Neuronal stem cell (in vitro differentiated cells): ENCODE results near the gene SCAMP5.

Experiments used
- DNase-seq: peaks from one replicate; pipeline ENCODE4 v3.0.0-alpha.2; 2013; ENCODE audit warnings: low spot score
- H2AFZ ChIP-seq: one replicate; pipeline ENCODE4 v1.6.1; 2013; ENCODE audit warnings: mild to moderate bottlenecking, low read length, inconsistent platforms
- H2AK5ac ChIP-seq: 2 replicates; pipeline ENCODE4 v1.6.1; 2013; ENCODE audit warnings: low read depth, mild to moderate bottlenecking, inconsistent platforms, low read length, moderate library complexity, mixed read lengths
- H2BK120ac ChIP-seq: 2 replicates; pipeline ENCODE4 v1.6.1; 2013; ENCODE audit warnings: low read depth, mild to moderate bottlenecking, inconsistent platforms, low read length, moderate library complexity, mixed read lengths
- H2BK12ac ChIP-seq: one replicate; pipeline ENCODE4 v1.6.1; 2013; ENCODE audit warnings: low read length, inconsistent platforms
- H2BK15ac ChIP-seq: 2 replicates; pipeline ENCODE4 v1.6.1; 2013; ENCODE audit warnings: mild to moderate bottlenecking, low read length, inconsistent platforms, mixed read lengths
- H2BK5ac ChIP-seq: one replicate; pipeline ENCODE4 v1.6.1; 2013; ENCODE audit warnings: inconsistent platforms, mild to moderate bottlenecking, low read length, moderate library complexity
- H3K14ac ChIP-seq: one replicate; pipeline ENCODE4 v1.6.1; 2013; ENCODE audit warnings: low read length, inconsistent platforms
- H3K18ac ChIP-seq: 2 replicates; pipeline ENCODE4 v1.6.1; 2013; ENCODE audit warnings: low read length, inconsistent platforms
- H3K23ac ChIP-seq: 2 replicates; pipeline ENCODE4 v1.6.1; 2013; ENCODE audit warnings: low read depth, mild to moderate bottlenecking, mixed read lengths, low read length, inconsistent platforms; ENCODE audit not compliant: poor library complexity
- H3K27ac ChIP-seq: replicated peaks from 3 replicates; pipeline ENCODE4 v1.5.1; 2013; ENCODE audit warnings: low read length, inconsistent platforms
- H3K27me3 ChIP-seq, 3 experiments: 2 replicates each; pipeline ENCODE4 v1.6.1; 2013; ENCODE audit warnings: low read length in 3 of 3, mild to moderate bottlenecking in 2 of 3, inconsistent platforms in 1 of 3, low read depth in 1 of 3, mixed read lengths in 1 of 3, moderate library complexity in 1 of 3; ENCODE audit not compliant: control insufficient read depth in 3 of 3, insufficient read depth in 3 of 3
- H3K36me3 ChIP-seq, 2 donors: replicated peaks in 1 of 2; 2 replicates each; pipeline ENCODE4 v1.6.1; 2013; ENCODE audit warnings: low read length in 2 of 2; ENCODE audit not compliant: control insufficient read depth in 2 of 2, insufficient read depth in 2 of 2
- H3K4ac ChIP-seq: 2 replicates; pipeline ENCODE4 v1.6.1; 2013; ENCODE audit warnings: inconsistent platforms, mild to moderate bottlenecking, low read length, moderate library complexity
- H3K4me1 ChIP-seq, 2 donors: 1 replicate in 1 of 2; 2 replicates in 1 of 2; pipeline ENCODE4 v1.6.1; 2013; ENCODE audit warnings: low read length in 2 of 2, low read depth in 1 of 2; ENCODE audit not compliant: control insufficient read depth in 2 of 2, insufficient read depth in 1 of 2
- H3K4me2 ChIP-seq: one replicate; pipeline ENCODE4 v1.6.1; 2013; ENCODE audit warnings: mild to moderate bottlenecking, low read length, inconsistent platforms; ENCODE audit not compliant: insufficient read depth, poor library complexity, severe bottlenecking
- H3K4me3 ChIP-seq, 2 donors: 2 replicates each; pipeline ENCODE4 v1.5.1; 2013; ENCODE audit warnings: low read length in 2 of 2, mild to moderate bottlenecking in 2 of 2, inconsistent platforms in 1 of 2, moderate library complexity in 1 of 2
- H3K79me1 ChIP-seq: one replicate; pipeline ENCODE4 v1.6.1; 2013; ENCODE audit warnings: low read depth, mild to moderate bottlenecking, inconsistent platforms, low read length, moderate library complexity
- H3K9ac ChIP-seq: one replicate; pipeline ENCODE4 v1.6.1; 2013; ENCODE audit warnings: mild to moderate bottlenecking, low read depth, low read length, inconsistent platforms; ENCODE audit not compliant: poor library complexity
- H3K9me3 ChIP-seq, 2 donors: replicated peaks in 1 of 2; 2 replicates each; pipeline versions ENCODE3 to v1.6.1; 2013; ENCODE audit warnings: low read length in 2 of 2, mild to moderate bottlenecking in 2 of 2, inconsistent platforms in 1 of 2, low read depth in 1 of 2, mixed read lengths in 1 of 2, moderate library complexity in 1 of 2; ENCODE audit not compliant: control insufficient read depth in 2 of 2, insufficient read depth in 1 of 2
- H4K8ac ChIP-seq: one replicate; pipeline ENCODE4 v1.6.1; 2013; ENCODE audit warnings: low read depth, mild to moderate bottlenecking, inconsistent platforms, low read length, moderate library complexity
- H4K91ac ChIP-seq: one replicate; pipeline ENCODE4 v1.6.1; 2013; ENCODE audit warnings: low read length, low read depth, mild to moderate bottlenecking, inconsistent platforms; ENCODE audit not compliant: poor library complexity
- WGBS, 2 donors: extraction: QIAGEN DNeasy Blood & Tissue Kit; methylation state at CpG; one replicate each; pipeline ENCODE4 v1.1.7; 2013; ENCODE audit warnings: missing lambda C conversion rate in 2 of 2, mixed read lengths in 1 of 2; ENCODE audit not compliant: insufficient read length in 2 of 2, insufficient replicate concordance in 1 of 2; ENCODE audit errors: extremely low coverage in 2 of 2; 5-methylcytosine and 5-hydroxymethylcytosine counted together

SCAMP5 gene

DNA sequence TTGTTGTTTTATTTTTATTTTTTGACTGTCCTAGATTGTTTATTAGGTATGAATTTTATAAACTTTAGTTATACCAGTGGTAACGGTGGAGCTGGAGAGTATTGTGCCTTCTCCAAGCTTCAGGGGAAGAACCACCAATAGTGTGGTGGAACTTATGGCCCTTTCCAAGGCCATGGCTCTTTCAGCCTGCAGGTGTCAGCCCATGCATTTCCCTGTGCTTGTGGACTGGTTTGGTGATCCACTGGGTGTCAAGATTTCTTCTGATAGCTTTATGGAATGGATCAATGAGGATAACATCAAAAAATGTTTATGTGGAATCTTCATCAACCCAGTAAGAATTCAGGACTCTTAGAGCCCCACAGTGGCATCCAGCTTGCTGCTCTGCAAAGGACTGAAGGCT lies 19.2 kb upstream of the SCAMP5 start:
- no peaks in the 10 kb centered on the region for H3K36me3 ChIP-seq
- H2AFZ ChIP-seq: no peak overlapping the region
- no peaks in the 10 kb centered on the region for H3K9me3 ChIP-seq
- no peak overlapping the region for H3K27ac ChIP-seq
- H3K9ac ChIP-seq: no peak overlapping the region
- H2BK12ac ChIP-seq: no peak overlapping the region
- H2BK5ac ChIP-seq: no peak overlapping the region
- H2AK5ac ChIP-seq: no peak overlapping the region
- no peak overlapping the region for H2BK120ac ChIP-seq
- peaks cover 0 to 8% (median 0%) of the 10 kb centered on the region in 3 experiments for H3K27me3 ChIP-seq
- no peaks in the 10 kb centered on the region for H3K4me1 ChIP-seq
- H3K4me3 ChIP-seq: no peak overlapping the region
- H3K79me1 ChIP-seq: no peaks in the 10 kb centered on the region
- no peak overlapping the region for H3K23ac ChIP-seq
- H3K18ac ChIP-seq: no peak overlapping the region
- H3K4me2 ChIP-seq: no peak overlapping the region
- H2BK15ac ChIP-seq: no peak overlapping the region
- DNase-seq: no peak
- H3K4ac ChIP-seq: no peak overlapping the region
- WGBS, 2 donors: no CpG with 5 or more reads among the region's 1 CpG
- H4K8ac ChIP-seq: no peak overlapping the region
- no peak overlapping the region for H3K14ac ChIP-seq
- H4K91ac ChIP-seq: no peak overlapping the region

DNA sequence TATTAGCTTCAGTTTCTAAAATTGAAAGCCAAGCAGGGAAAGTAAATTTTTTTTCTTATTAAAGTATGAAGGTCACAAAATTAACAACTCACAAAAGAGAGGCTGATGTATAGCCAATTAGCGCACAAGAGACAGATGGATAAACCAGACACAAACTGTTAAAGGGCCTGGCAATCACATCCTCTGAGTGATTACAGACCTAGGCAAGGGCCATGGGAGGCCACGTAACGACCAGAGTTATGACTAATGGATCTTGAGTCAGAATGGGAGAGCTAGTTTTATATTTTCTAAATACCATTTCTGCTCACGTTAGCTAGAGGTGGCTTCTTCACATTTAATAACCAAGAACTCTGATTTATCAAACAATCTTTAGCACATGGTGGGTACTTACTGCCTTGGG lies 17.8 kb upstream of the SCAMP5 start:
- WGBS, 2 donors: no CpG with 5 or more reads among the region's 4 CpGs

DNA sequence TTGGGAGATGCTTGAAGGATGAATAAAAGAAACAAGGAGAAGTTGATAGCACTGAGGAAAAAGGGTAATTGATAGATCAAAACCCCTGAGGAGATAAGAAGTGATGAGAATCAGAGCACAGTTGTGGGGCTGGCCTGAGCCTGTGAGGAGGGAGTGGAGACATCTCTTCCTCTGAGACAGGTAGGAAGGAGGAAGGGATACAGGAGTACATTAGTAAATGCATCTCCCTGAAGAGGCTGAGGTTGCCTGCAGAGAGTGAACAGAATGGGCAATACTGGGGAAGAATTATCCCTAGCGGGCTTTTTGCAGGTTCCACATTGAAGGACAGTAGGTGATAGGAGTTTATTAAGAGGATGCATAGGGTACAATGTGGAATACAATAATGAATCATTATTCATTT lies 17.3 kb upstream of the SCAMP5 start:
- Histone ChIP-seq H3K4ac (no peak overlapping the region), H3K9me3 (no peaks in the 10 kb centered on the region), H3K27ac (no peak overlapping the region), H3K36me3 (no peaks in the 10 kb centered on the region), H4K8ac (no peak overlapping the region), H3K4me1 (no peaks in the 10 kb centered on the region), H2BK15ac (no peak overlapping the region), H2AK5ac (no peak overlapping the region), H3K79me1 (no peaks in the 10 kb centered on the region), H3K4me2 (no peak overlapping the region), H3K4me3 (no peak overlapping the region), H3K27me3 (peaks cover 0 to 3% (median 0%) of the 10 kb centered on the region in 3 experiments), H3K9ac (no peak overlapping the region), H2BK12ac (no peak overlapping the region), H4K91ac (no peak overlapping the region), H3K18ac (no peak overlapping the region), H2BK5ac (no peak overlapping the region), H3K23ac (no peak overlapping the region), H3K14ac (no peak overlapping the region), H2BK120ac (no peak overlapping the region), H2AFZ (no peak overlapping the region)
- no CpG with 5 or more reads among the region's 1 CpG for WGBS, 2 donors
- DNase-seq: no peak

More for the DNA sequence above, 17.8 kb upstream of the SCAMP5 start:
- Histone ChIP-seq H3K4me2 (no peak overlapping the region), H3K4me3 (no peak overlapping the region), H4K91ac (no peak overlapping the region), H3K9ac (no peak overlapping the region), H3K27ac (no peak overlapping the region), H3K9me3 (no peaks in the 10 kb centered on the region), H3K4me1 (no peaks in the 10 kb centered on the region), H4K8ac (no peak overlapping the region), H2BK15ac (no peak overlapping the region), H2BK120ac (no peak overlapping the region), H3K79me1 (no peaks in the 10 kb centered on the region), H3K36me3 (no peaks in the 10 kb centered on the region), H3K27me3 (peaks cover 0 to 8% (median 0%) of the 10 kb centered on the region in 3 experiments), H2BK5ac (no peak overlapping the region), H2BK12ac (no peak overlapping the region), H3K14ac (no peak overlapping the region), H2AFZ (no peak overlapping the region), H2AK5ac (no peak overlapping the region), H3K4ac (no peak overlapping the region), H3K23ac (no peak overlapping the region), H3K18ac (no peak overlapping the region)
- DNase-seq: no peak

DNA sequence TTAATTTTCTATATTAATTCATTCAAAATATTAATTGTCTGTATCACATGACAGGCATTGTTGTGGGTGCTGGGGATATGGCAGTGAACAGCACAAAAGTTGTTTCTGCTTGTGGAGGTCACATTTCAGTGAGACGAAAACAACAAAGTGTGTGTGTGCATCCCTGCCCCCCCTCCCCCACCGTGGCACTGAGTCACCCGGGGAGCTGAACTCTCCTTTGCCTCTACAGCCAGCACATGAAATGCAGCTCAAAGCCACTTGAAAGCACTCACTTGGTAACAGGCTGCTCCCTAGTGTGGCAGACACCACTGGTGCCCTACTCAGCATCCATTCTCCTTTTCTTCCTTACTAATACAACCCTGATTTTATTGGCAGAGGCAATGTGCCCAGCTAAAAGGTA lies 16.9 kb upstream of the SCAMP5 start:
- no peak overlapping the region for H3K4ac ChIP-seq
- H2BK15ac ChIP-seq: no peak overlapping the region
- H3K9me3 ChIP-seq: no peaks in the 10 kb centered on the region

More for the DNA sequence above, 16.9 kb upstream of the SCAMP5 start:
- no peak overlapping the region for H4K8ac ChIP-seq
- no peaks in the 10 kb centered on the region for H3K4me1 ChIP-seq
- no peak overlapping the region for H3K4me2 ChIP-seq
- H3K9ac ChIP-seq: no peak overlapping the region
- WGBS, 2 donors: no CpG with 5 or more reads among the region's 3 CpGs
- no peak overlapping the region for H3K14ac ChIP-seq
- no peak for DNase-seq
- H3K23ac ChIP-seq: no peak overlapping the region
- no peak overlapping the region for H3K4me3 ChIP-seq
- no peak overlapping the region for H2BK120ac ChIP-seq
- no peak overlapping the region for H2AFZ ChIP-seq
- no peak overlapping the region for H2BK12ac ChIP-seq
- no peak overlapping the region for H2BK5ac ChIP-seq
- peaks cover 0 to 3% (median 0%) of the 10 kb centered on the region in 3 experiments for H3K27me3 ChIP-seq
- H3K79me1 ChIP-seq: no peaks in the 10 kb centered on the region
- no peak overlapping the region for H2AK5ac ChIP-seq
- H3K18ac ChIP-seq: peak overlapping the region; percentile 45
- no peak overlapping the region for H3K27ac ChIP-seq
- H4K91ac ChIP-seq: no peak overlapping the region
- H3K36me3 ChIP-seq: no peaks in the 10 kb centered on the region
